Mesendoderm (in vitro differentiated cells): ENCODE results near the gene LILRA5.

Experiments used
- DNase-seq: peaks from one replicate; pipeline ENCODE4 v3.0.0; 2013
- H2AK5ac ChIP-seq: 2 replicates; pipeline ENCODE4 v1.6.1; 2013; ENCODE audit warnings: low read length, inconsistent platforms
- H2BK120ac ChIP-seq: 2 replicates; pipeline ENCODE4 v1.6.1; 2013; ENCODE audit warnings: low read depth, mild to moderate bottlenecking, low read length, moderate library complexity, mixed read lengths
- H2BK15ac ChIP-seq: replicated peaks from 2 replicates; pipeline ENCODE4 v1.6.1; 2013; ENCODE audit warnings: low read depth, mild to moderate bottlenecking, moderate library complexity
- H2BK5ac ChIP-seq: 2 replicates; pipeline ENCODE4 v1.6.1; 2013; ENCODE audit warnings: low read length, inconsistent platforms
- H3K18ac ChIP-seq: 2 replicates; pipeline ENCODE4 v1.6.1; 2013; ENCODE audit warnings: mild to moderate bottlenecking, low read length, mixed read lengths
- H3K23ac ChIP-seq: one replicate; pipeline ENCODE4 v1.6.1; 2013; ENCODE audit warnings: low read length
- H3K27ac ChIP-seq: 2 replicates; pipeline ENCODE4 v1.5.1; 2013; ENCODE audit warnings: low read depth, mild to moderate bottlenecking, inconsistent platforms, low read length, moderate library complexity
- H3K27me3 ChIP-seq: 2 replicates; pipeline ENCODE4 v1.6.1; 2013; ENCODE audit warnings: low read length, control low read depth, mild to moderate bottlenecking, inconsistent platforms; ENCODE audit not compliant: insufficient read depth, poor library complexity
- H3K36me3 ChIP-seq: 2 replicates; pipeline ENCODE4 v1.6.1; 2013; ENCODE audit warnings: low read length, inconsistent platforms; ENCODE audit not compliant: control insufficient read depth, insufficient read depth
- H3K4ac ChIP-seq: one replicate; pipeline ENCODE4 v1.6.1; 2013; ENCODE audit warnings: low read depth, mild to moderate bottlenecking, low read length, moderate library complexity
- H3K4me1 ChIP-seq: 2 replicates; pipeline ENCODE4 v1.6.1; 2013; ENCODE audit warnings: low read depth, low read length, inconsistent platforms; ENCODE audit not compliant: control insufficient read depth
- H3K4me2 ChIP-seq: 2 replicates; pipeline ENCODE4 v1.6.1; 2013; ENCODE audit warnings: low read length
- H3K4me3 ChIP-seq: 2 replicates; pipeline ENCODE4 v1.5.1; 2013; ENCODE audit warnings: mild to moderate bottlenecking, low read length
- H3K56ac ChIP-seq: one replicate; pipeline ENCODE4 v1.6.1; 2013; ENCODE audit warnings: low read length
- H3K79me1 ChIP-seq: 2 replicates; pipeline ENCODE4 v1.6.1; 2013; ENCODE audit warnings: low read length, inconsistent platforms
- H3K79me2 ChIP-seq: 2 replicates; pipeline ENCODE4 v1.6.1; 2013; ENCODE audit warnings: mild to moderate bottlenecking, low read length; ENCODE audit not compliant: control insufficient read depth, insufficient read depth
- H3K9ac ChIP-seq: 2 replicates; pipeline ENCODE4 v1.6.1; 2013; ENCODE audit warnings: low read length, inconsistent platforms
- H4K5ac ChIP-seq: one replicate; pipeline ENCODE4 v1.6.1; 2013; ENCODE audit warnings: low read length
- H4K8ac ChIP-seq: one replicate; pipeline ENCODE4 v1.6.1; 2013; ENCODE audit warnings: low read depth, mild to moderate bottlenecking, control low read depth, low read length, moderate library complexity
- WGBS: extraction: QIAGEN DNeasy Blood & Tissue Kit; methylation state at CpG from one replicate; pipeline ENCODE4 v1.1.7; 2013; ENCODE audit warnings: low lambda C conversion rate, missing lambda C conversion rate; ENCODE audit not compliant: insufficient coverage; ENCODE audit errors: extremely low coverage; 5-methylcytosine and 5-hydroxymethylcytosine counted together

LILRA5 gene

GRCh38 chr19:54355675-54356074 lies 42.7 kb upstream of the LILRA5 start:
- Histone ChIP-seq H3K18ac (no peak overlapping the region), H3K27me3 (no peaks in the 10 kb centered on the region), H2BK120ac (no peak overlapping the region), H4K8ac (no peak overlapping the region), H3K4me2 (no peak overlapping the region), H3K4me3 (no peak overlapping the region), H2BK15ac (no peak overlapping the region), H2BK5ac (no peak overlapping the region), H3K79me1 (no peaks in the 10 kb centered on the region), H3K23ac (no peak overlapping the region), H3K79me2 (no peaks in the 10 kb centered on the region), H2AK5ac (no peak overlapping the region), H3K9ac (no peak overlapping the region), H3K36me3 (no peaks in the 10 kb centered on the region), H4K5ac (no peak overlapping the region), H3K4me1 (no peaks in the 10 kb centered on the region), H3K27ac (no peak overlapping the region), H3K4ac (no peak overlapping the region), H3K56ac (no peak overlapping the region)
- WGBS = no CpG with 5 or more reads among the region's 14 CpGs
- DNase-seq = no peak

GRCh38 chr19:54354761-54355160 lies 41.8 kb upstream of the LILRA5 start:
- H2AK5ac ChIP-seq = no peak overlapping the region
- no peaks in the 10 kb centered on the region for H3K79me1 ChIP-seq
- WGBS = no CpG with 5 or more reads among the region's 3 CpGs
- no peak overlapping the region for H3K23ac ChIP-seq
- H2BK120ac ChIP-seq = no peak overlapping the region
- no peak overlapping the region for H3K4me2 ChIP-seq
- no peak overlapping the region for H3K4ac ChIP-seq
- H2BK15ac ChIP-seq = no peak overlapping the region
- H4K5ac ChIP-seq = no peak overlapping the region
- H3K4me1 ChIP-seq = no peaks in the 10 kb centered on the region
- no peak overlapping the region for H3K18ac ChIP-seq
- DNase-seq = no peak
- no peaks in the 10 kb centered on the region for H3K79me2 ChIP-seq
- no peak overlapping the region for H2BK5ac ChIP-seq
- H3K56ac ChIP-seq = no peak overlapping the region
- H3K9ac ChIP-seq = no peak overlapping the region
- no peaks in the 10 kb centered on the region for H3K36me3 ChIP-seq
- H4K8ac ChIP-seq = no peak overlapping the region
- no peak overlapping the region for H3K4me3 ChIP-seq
- no peak overlapping the region for H3K27ac ChIP-seq
- H3K27me3 ChIP-seq = no peaks in the 10 kb centered on the region

GRCh38 chr19:54352546-54352945 lies 39.6 kb upstream of the LILRA5 start:
- no CpG with 5 or more reads among the region's 3 CpGs for WGBS
- H4K8ac ChIP-seq = no peak overlapping the region
- H3K9ac ChIP-seq = no peak overlapping the region

GRCh38 chr19:54352041-54352440 lies 39.1 kb upstream of the LILRA5 start:
- no peak overlapping the region for H3K18ac ChIP-seq
- no peak overlapping the region for H3K56ac ChIP-seq
- no peaks in the 10 kb centered on the region for H3K27me3 ChIP-seq
- H3K4me3 ChIP-seq = no peak overlapping the region
- no peaks in the 10 kb centered on the region for H3K36me3 ChIP-seq
- H2BK120ac ChIP-seq = no peak overlapping the region
- no peak overlapping the region for H3K4me2 ChIP-seq
- no peak overlapping the region for H3K4ac ChIP-seq
- WGBS = no CpG with 5 or more reads among the region's 7 CpGs
- H3K79me2 ChIP-seq = no peaks in the 10 kb centered on the region
- H3K27ac ChIP-seq = no peak overlapping the region
- no peak overlapping the region for H4K5ac ChIP-seq
- DNase-seq = no peak
- no peak overlapping the region for H3K23ac ChIP-seq
- no peaks in the 10 kb centered on the region for H3K79me1 ChIP-seq
- no peak overlapping the region for H2BK15ac ChIP-seq
- no peak overlapping the region for H4K8ac ChIP-seq
- no peaks in the 10 kb centered on the region for H3K4me1 ChIP-seq
- H3K9ac ChIP-seq = no peak overlapping the region
- no peak overlapping the region for H2AK5ac ChIP-seq
- H2BK5ac ChIP-seq = no peak overlapping the region

More at GRCh38 chr19:54352546-54352945, 39.6 kb upstream of the LILRA5 start:
- Histone ChIP-seq H4K5ac (no peak overlapping the region), H3K79me2 (no peaks in the 10 kb centered on the region), H3K27ac (no peak overlapping the region), H2BK15ac (no peak overlapping the region), H3K4ac (no peak overlapping the region), H3K23ac (no peak overlapping the region), H2BK5ac (no peak overlapping the region), H3K27me3 (no peaks in the 10 kb centered on the region), H2BK120ac (no peak overlapping the region), H2AK5ac (no peak overlapping the region), H3K4me3 (no peak overlapping the region), H3K4me1 (no peaks in the 10 kb centered on the region), H3K4me2 (no peak overlapping the region), H3K79me1 (no peaks in the 10 kb centered on the region), H3K56ac (no peak overlapping the region), H3K18ac (no peak overlapping the region), H3K36me3 (no peaks in the 10 kb centered on the region)
- no peak for DNase-seq

GRCh38 chr19:54351474-54351873 lies 38.5 kb upstream of the LILRA5 start:
- Histone ChIP-seq H3K36me3 (no peaks in the 10 kb centered on the region), H2AK5ac (no peak overlapping the region), H2BK5ac (no peak overlapping the region), H2BK15ac (no peak overlapping the region), H3K4me1 (no peaks in the 10 kb centered on the region), H3K18ac (no peak overlapping the region), H4K8ac (no peak overlapping the region), H3K56ac (no peak overlapping the region), H3K4me2 (no peak overlapping the region), H3K23ac (no peak overlapping the region), H3K9ac (no peak overlapping the region), H3K79me1 (no peaks in the 10 kb centered on the region), H4K5ac (no peak overlapping the region), H3K27ac (no peak overlapping the region), H3K4ac (no peak overlapping the region), H3K27me3 (no peaks in the 10 kb centered on the region), H2BK120ac (no peak overlapping the region), H3K4me3 (no peak overlapping the region), H3K79me2 (no peaks in the 10 kb centered on the region)
- no peak for DNase-seq
- no CpG with 5 or more reads among the region's 2 CpGs for WGBS

- Histone ChIP-seq H2BK120ac (no peak overlapping the region), H4K5ac (no peak overlapping the region), H3K27me3 (no peaks in the 10 kb centered on the region), H3K4me3 (no peak overlapping the region), H2BK15ac (no peak overlapping the region), H3K4me2 (no peak overlapping the region), H2BK5ac (no peak overlapping the region), H3K9ac (no peak overlapping the region), H4K8ac (no peak overlapping the region), H3K4me1 (no peaks in the 10 kb centered on the region), H3K36me3 (no peaks in the 10 kb centered on the region), H3K27ac (no peak overlapping the region), H3K23ac (no peak overlapping the region), H3K4ac (no peak overlapping the region), H3K79me1 (no peaks in the 10 kb centered on the region), H3K56ac (no peak overlapping the region), H2AK5ac (no peak overlapping the region), H3K18ac (no peak overlapping the region), H3K79me2 (no peaks in the 10 kb centered on the region)
- no peak for DNase-seq
- WGBS = no CpG with 5 or more reads among the region's 6 CpGs
Measured at GRCh38 chr19:54345938-54346386, 33.0 kb upstream of the LILRA5 start.
